ENCODE results near the gene ZNF451. TPM values are rescaled to one million over a fixed set of nuclear protein-coding genes. Genes with fewer than 3 reads are reported as not detected.

The ZNF451 gene
- total RNA-seq, 2 experiments from 2014 or later: 43.8 to 46.2 TPM

Other genes with a start within 250 kb of the ZNF451 start
- not detected for gene BEND6, start 135.1 kb upstream of the ZNF451 start, total RNA-seq
- gene KIAA1586, start 43.5 kb upstream of the ZNF451 start, total RNA-seq: 10 to 100 TPM; 13.6 to 17.4 TPM
- gene BAG2, start 82.1 kb downstream of the ZNF451 start, total RNA-seq: 1 to 10 TPM; 6.8 to 7.0 TPM
- 1 to 10 TPM; 1.1 to 1.7 TPM for gene RAB23, start 132.1 kb downstream of the ZNF451 start, total RNA-seq
- gene PRIM2, start 227.4 kb downstream of the ZNF451 start, total RNA-seq: 10 to 100 TPM; 51.5 to 52.0 TPM

Data from activated naive CD4-positive, alpha-beta T cell treated with anti-CD3 and anti-CD28 coated beads for 36 hours (primary cell).